Measurements from ENCODE around the gene NLRP3.
"Not testable (repeated sequence)": the region's sequence is repeated elsewhere in the genome, so short reads cannot be mapped to it uniquely, and the experiment has no call there.

Gene NLRP3

GRCh38 chr1:247453997-247454396 lies 38.0 kb downstream of the NLRP3 start:
- no peak overlapping the region for H3K4me3 ChIP-seq
- H3K36me3 ChIP-seq (replicated peaks): no peaks in the 10 kb centered on the region
- in situ Hi-C loops (cut with MboI; ENCODE audit: low sequenced_read_pairs): no loop called here
- no peaks in the 10 kb centered on the region; the same call in 1 of the 2 replicates for H3K27me3 ChIP-seq (ENCODE audit: low read depth)
- H3K4me1 ChIP-seq: no peaks in the 10 kb centered on the region
- H3K9me3 ChIP-seq: no peaks in the 10 kb centered on the region
- no peak for DNase-seq (ENCODE audit: low spot score in 2 of 2)

- Histone ChIP-seq H3K36me3 (replicated peaks) (no peaks in the 10 kb centered on the region), H3K9me3 (no peaks in the 10 kb centered on the region), H3K4me1 (no peaks in the 10 kb centered on the region), H3K4me3 (no peak overlapping the region), H3K27me3 (ENCODE audit: low read depth) (no peaks in the 10 kb centered on the region; the same call in 1 of the 2 replicates)
- DNase-seq (ENCODE audit: low spot score in 2 of 2): no peak
- in situ Hi-C loops (cut with MboI; ENCODE audit: low sequenced_read_pairs): no loop called here
Observed at GRCh38 chr1:247456021-247456420, 40.0 kb downstream of the NLRP3 start.

GRCh38 chr1:247456914-247457639 lies 41.1 kb downstream of the NLRP3 start:
- no peak for DNase-seq (ENCODE audit: low spot score in 2 of 2)
- H3K4me1 ChIP-seq: no peaks in the 10 kb centered on the region
- in situ Hi-C loops (cut with MboI; ENCODE audit: low sequenced_read_pairs): no loop called here
- H3K27me3 ChIP-seq (ENCODE audit: low read depth): no peaks in the 10 kb centered on the region; the same call in 1 of the 2 replicates
- H3K9me3 ChIP-seq: no peaks in the 10 kb centered on the region
- H3K4me3 ChIP-seq: no peak overlapping the region
- H3K36me3 ChIP-seq (replicated peaks): no peaks in the 10 kb centered on the region

GRCh38 chr1:247459507-247459906 lies 43.5 kb downstream of the NLRP3 start:
- Histone ChIP-seq H3K36me3 (replicated peaks) (no peaks in the 10 kb centered on the region), H3K4me3 (no peak overlapping the region), H3K4me1 (no peaks in the 10 kb centered on the region), H3K27me3 (ENCODE audit: low read depth) (no peaks in the 10 kb centered on the region), H3K9me3 (no peaks in the 10 kb centered on the region)
- DNase-seq (ENCODE audit: low spot score in 2 of 2): no peak
- in situ Hi-C loops (cut with MboI; ENCODE audit: low sequenced_read_pairs): no loop called here

DNA sequence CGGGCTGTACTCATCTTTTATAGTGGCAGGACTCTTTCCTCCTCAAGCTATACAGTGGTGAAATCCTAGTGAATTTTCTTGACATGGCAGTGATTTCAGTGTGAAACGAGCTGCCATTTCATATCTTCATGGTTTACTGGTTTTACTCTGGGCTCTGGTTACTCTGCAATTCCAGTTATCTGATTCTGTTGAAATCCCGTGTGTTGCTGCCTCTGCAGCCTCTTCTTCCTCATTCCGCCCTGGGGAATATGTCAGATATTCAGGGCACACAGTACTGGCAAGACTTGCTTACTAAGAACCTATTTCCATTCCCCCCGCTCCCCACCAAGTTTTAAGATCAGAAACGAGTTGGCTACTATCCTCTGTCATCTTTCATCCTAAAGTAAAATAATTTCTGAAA lies 49.8 kb downstream of the NLRP3 start:
- Histone ChIP-seq H3K4me1 (no peaks in the 10 kb centered on the region), H3K9me3 (no peaks in the 10 kb centered on the region), H3K27me3 (ENCODE audit: low read depth) (no peaks in the 10 kb centered on the region), H3K4me3 (no peak overlapping the region), H3K36me3 (replicated peaks) (no peaks in the 10 kb centered on the region)
- no peak for DNase-seq (ENCODE audit: low spot score in 2 of 2)
- in situ Hi-C loops (cut with MboI; ENCODE audit: low sequenced_read_pairs): no loop called here

GRCh38 chr1:247467129-247467528 lies 51.2 kb downstream of the NLRP3 start:
- in situ Hi-C loops (cut with MboI; ENCODE audit: low sequenced_read_pairs): no loop called here
- no peaks in the 10 kb centered on the region for H3K36me3 ChIP-seq (replicated peaks)
- no peak for DNase-seq (ENCODE audit: low spot score in 2 of 2)
- H3K9me3 ChIP-seq: no peaks in the 10 kb centered on the region
- no peaks in the 10 kb centered on the region for H3K27me3 ChIP-seq (ENCODE audit: low read depth)
- no peaks in the 10 kb centered on the region for H3K4me1 ChIP-seq
- H3K4me3 ChIP-seq: no peak overlapping the region

- H3K4me3 ChIP-seq: no peak overlapping the region
- no peaks in the 10 kb centered on the region for H3K36me3 ChIP-seq (replicated peaks)
- in situ Hi-C loops (cut with MboI; ENCODE audit: low sequenced_read_pairs): no loop called here
- no peaks in the 10 kb centered on the region for H3K9me3 ChIP-seq
- no peak for DNase-seq (ENCODE audit: low spot score in 2 of 2)
- no peaks in the 10 kb centered on the region for H3K27me3 ChIP-seq (ENCODE audit: low read depth)
- H3K4me1 ChIP-seq: no peaks in the 10 kb centered on the region
Observed at GRCh38 chr1:247468481-247469140, 52.6 kb downstream of the NLRP3 start.

DNA sequence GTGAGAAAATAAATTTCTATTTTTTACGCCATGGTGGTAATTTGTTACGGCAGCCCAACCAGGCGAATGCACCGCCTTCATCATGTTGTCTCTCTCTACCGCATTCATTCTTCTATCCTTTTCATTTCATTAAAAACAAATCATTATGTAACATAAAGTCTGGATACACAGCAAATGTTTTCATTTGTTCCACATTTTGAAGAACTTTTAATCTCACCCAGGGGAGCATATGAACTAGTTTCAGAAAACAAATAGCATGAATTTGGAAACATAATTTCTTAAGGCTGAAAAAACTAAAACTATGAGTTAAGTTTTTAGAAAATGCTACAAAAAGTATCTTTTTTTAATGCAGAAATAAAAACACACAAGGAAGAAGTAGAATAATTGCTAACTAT lies 53.2 kb downstream of the NLRP3 start:
- DNase-seq (ENCODE audit: low spot score in 2 of 2): no peak
- in situ Hi-C loops (cut with MboI; ENCODE audit: low sequenced_read_pairs): no loop called here
- Histone ChIP-seq H3K4me1 (no peaks in the 10 kb centered on the region), H3K27me3 (ENCODE audit: low read depth) (no peaks in the 10 kb centered on the region), H3K9me3 (no peaks in the 10 kb centered on the region), H3K4me3 (no peak overlapping the region), H3K36me3 (replicated peaks) (no peaks in the 10 kb centered on the region)

- DNase-seq (ENCODE audit: low spot score in 2 of 2); in situ Hi-C loops (cut with MboI; ENCODE audit: low sequenced_read_pairs); H3K36me3 ChIP-seq (replicated peaks); H3K9me3 ChIP-seq; H3K4me1 ChIP-seq; H3K4me3 ChIP-seq; H3K27me3 ChIP-seq (ENCODE audit: low read depth): not testable (repeated sequence)
Observed at GRCh38 chr1:247470942-247471429, 55.0 kb downstream of the NLRP3 start.

DNA sequence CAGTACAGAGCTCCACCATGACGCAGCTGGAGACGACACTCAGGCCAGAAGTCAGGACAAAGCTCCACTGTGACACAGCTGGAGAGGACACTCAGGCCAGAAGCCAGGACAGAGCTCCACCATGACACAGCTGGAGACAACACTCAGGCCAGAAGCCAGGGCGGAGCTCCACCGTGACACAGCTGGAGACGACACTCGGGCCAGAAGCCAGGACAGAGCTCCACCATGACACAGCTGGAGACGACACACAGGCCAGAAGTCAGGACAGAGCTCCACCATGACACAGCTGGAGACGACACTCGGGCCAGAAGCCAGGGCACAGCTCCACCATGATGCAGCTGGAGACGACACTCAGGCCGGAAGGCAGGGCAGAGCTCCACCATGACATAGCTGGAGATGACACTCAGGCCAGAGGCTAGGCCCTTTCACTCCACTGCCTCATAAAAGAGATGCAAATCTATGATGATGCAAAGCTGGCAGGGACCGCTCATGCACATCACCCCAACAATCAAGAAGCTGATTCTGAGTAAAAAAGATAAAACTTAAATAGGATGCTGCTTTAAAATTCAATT lies 55.6 kb downstream of the NLRP3 start:
- Histone ChIP-seq H3K9me3 (no peaks in the 10 kb centered on the region), H3K4me1 (no peaks in the 10 kb centered on the region), H3K4me3 (no peak overlapping the region), H3K27me3 (ENCODE audit: low read depth) (no peaks in the 10 kb centered on the region), H3K36me3 (replicated peaks) (no peaks in the 10 kb centered on the region)
- in situ Hi-C loops (cut with MboI; ENCODE audit: low sequenced_read_pairs): no loop called here
- no peak for DNase-seq (ENCODE audit: low spot score in 2 of 2)

DNA sequence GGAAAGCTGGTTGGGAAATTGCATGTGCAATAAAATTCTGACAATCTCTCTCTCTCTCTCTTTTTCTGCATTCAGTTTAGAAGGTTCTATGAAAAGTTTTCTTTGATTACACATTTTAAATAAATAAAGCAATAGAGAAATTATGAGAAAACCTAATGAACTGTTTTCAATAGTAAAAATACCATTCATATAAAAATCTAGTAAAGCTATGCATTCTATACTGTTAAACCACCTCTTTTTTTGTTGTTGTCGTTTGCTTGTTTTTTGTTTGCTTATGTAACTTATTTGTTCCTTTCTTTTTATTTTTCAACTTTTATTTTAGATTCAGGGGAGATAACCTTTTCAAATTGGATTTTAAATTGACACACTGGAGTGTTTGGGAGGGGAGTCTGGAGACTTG lies 56.1 kb downstream of the NLRP3 start:
- Histone ChIP-seq H3K9me3 (no peaks in the 10 kb centered on the region), H3K4me1 (no peaks in the 10 kb centered on the region), H3K4me3 (no peak overlapping the region), H3K36me3 (replicated peaks) (no peaks in the 10 kb centered on the region), H3K27me3 (ENCODE audit: low read depth) (no peaks in the 10 kb centered on the region)
- in situ Hi-C loops (cut with MboI; ENCODE audit: low sequenced_read_pairs): no loop called here
- no peak for DNase-seq (ENCODE audit: low spot score in 2 of 2)

DNA sequence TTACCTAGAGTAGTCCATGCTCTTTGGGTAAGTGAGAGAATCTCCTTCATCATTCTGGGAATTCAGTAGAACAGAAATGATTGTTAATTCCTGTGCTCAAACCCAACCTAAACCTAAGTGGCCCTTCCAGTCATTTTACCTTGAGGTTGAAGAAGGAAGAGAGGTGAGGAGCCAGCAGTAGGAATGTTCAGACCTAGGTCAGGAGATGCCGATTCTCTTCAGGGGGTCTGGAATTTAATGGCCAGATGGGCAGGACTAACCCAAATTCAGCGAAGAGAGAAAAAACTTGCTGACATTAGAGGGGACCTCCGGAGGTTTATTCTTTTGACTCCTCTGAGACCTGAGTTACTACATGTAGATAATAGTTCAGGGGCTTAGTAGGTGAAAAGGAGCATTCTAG lies 58.4 kb downstream of the NLRP3 start:
- Histone ChIP-seq H3K27me3 (ENCODE audit: low read depth) (no peaks in the 10 kb centered on the region), H3K9me3 (no peaks in the 10 kb centered on the region), H3K4me1 (no peaks in the 10 kb centered on the region), H3K36me3 (replicated peaks) (no peaks in the 10 kb centered on the region), H3K4me3 (no peak overlapping the region)
- no peak for DNase-seq (ENCODE audit: low spot score in 2 of 2)
- in situ Hi-C loops (cut with MboI; ENCODE audit: low sequenced_read_pairs): no loop called here

DNA sequence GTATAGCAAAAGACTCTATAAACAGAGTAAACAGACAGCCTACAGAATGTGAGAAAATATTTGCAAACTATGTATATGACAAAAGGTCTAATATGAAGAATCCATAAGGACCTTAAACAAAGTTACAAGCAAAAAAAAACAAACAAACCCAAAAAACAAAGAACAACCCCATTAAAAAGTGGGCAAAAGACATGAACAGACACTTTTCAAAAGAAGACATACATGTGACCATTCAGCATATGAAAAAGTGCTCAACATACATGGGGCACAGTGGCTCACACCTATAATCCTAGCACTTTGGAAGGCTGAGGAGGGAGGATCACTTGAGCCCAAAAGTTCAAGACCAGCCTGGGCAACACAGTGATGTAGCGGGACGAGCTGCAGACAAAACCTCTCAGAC lies 59.8 kb downstream of the NLRP3 start:
- Histone ChIP-seq H3K36me3 (replicated peaks) (no peaks in the 10 kb centered on the region), H3K4me1 (no peaks in the 10 kb centered on the region), H3K27me3 (ENCODE audit: low read depth) (no peaks in the 10 kb centered on the region), H3K4me3 (no peak overlapping the region), H3K9me3 (no peaks in the 10 kb centered on the region)
- DNase-seq (ENCODE audit: low spot score in 2 of 2): no peak
- in situ Hi-C loops (cut with MboI; ENCODE audit: low sequenced_read_pairs): no loop called here

DNA sequence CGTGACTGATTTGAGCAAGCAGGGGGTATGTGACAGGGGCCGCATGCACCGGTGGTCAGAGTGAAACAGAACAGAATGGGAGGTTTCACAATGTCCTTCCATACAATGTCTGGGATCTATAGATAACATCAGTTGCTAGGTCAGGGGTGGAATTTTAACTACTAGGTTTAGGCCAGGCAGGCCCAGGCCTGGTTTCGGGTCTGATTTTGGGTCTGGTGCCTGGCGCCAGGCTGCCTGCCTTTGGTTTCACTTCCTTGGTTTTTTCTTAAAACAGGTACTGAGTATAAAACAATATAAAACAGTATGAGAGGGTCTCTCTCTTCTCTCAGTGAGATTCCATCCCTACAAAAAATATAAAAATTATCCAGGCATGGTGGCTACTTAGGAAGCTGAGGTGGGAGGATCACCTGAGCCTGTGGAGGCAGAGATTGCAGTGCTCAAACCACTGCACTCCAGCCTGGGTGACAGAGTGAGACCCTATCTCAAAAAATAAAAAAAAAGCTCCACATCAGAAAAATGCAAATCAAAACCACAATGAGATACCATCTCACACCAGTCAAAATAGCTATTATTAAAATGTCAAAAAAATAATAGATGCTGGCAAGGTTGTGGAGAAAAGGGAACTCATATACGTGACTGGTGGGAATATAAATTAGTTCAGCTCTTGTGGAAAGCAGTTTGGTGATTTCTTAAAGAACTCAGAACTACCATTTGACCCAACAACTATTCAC lies 60.5 kb downstream of the NLRP3 start:
- H3K9me3 ChIP-seq; DNase-seq (ENCODE audit: low spot score in 2 of 2); H3K27me3 ChIP-seq (ENCODE audit: low read depth); in situ Hi-C loops (cut with MboI; ENCODE audit: low sequenced_read_pairs); H3K4me1 ChIP-seq; H3K36me3 ChIP-seq (replicated peaks); H3K4me3 ChIP-seq: not testable (repeated sequence)
